ENCODE measurements around the gene DHPS.

The DHPS gene

GRCh38 chr19:12642506-12642905 lies 39.2 kb downstream of the DHPS start:
- ChIA-PET POLR2A (no interaction called here), CTCF (no interaction called here)
- no peak for TF ChIP-seq SP1 (IDR thresholded peaks at IDR 0.05)
- TF ChIP-seq BHLHE40 (IDR thresholded peaks at IDR 0.05; ENCODE audit: borderline replicate concordance) = no peak
- no peak for TF ChIP-seq CTBP1 (IDR thresholded peaks at IDR 0.05; ENCODE audit: borderline replicate concordance)
- no peak for TF ChIP-seq FOXA1 (IDR thresholded peaks at IDR 0.05)
- TF ChIP-seq SUZ12 (IDR thresholded peaks at IDR 0.05) = no peak
- no peak for TF ChIP-seq TARDBP (IDR thresholded peaks at IDR 0.05)
- TF ChIP-seq ARNT (IDR thresholded peaks at IDR 0.05) = no peak
- TF ChIP-seq ZNF384 (IDR thresholded peaks at IDR 0.05) = no peak
- no peak for TF ChIP-seq L3MBTL2 (conservative IDR thresholded peaks at IDR 0.05)
- TF ChIP-seq ELF4 (IDR thresholded peaks at IDR 0.05) = no peak
- TF ChIP-seq FOXK2 (IDR thresholded peaks at IDR 0.05) = no peak
- no peak for DNase-seq (ENCODE audit: extremely low spot score)

GRCh38 chr19:12641456-12641855 lies 40.2 kb downstream of the DHPS start:
- DNase-seq (ENCODE audit: extremely low spot score) = no peak
- POLR2A ChIA-PET = no interaction called here
- CTCF ChIA-PET = no interaction called here
- no peak for TF ChIP-seq BHLHE40 (IDR thresholded peaks at IDR 0.05; ENCODE audit: borderline replicate concordance)
- TF ChIP-seq L3MBTL2 (conservative IDR thresholded peaks at IDR 0.05) = no peak
- no peak for TF ChIP-seq HDGF (IDR thresholded peaks at IDR 0.05; ENCODE audit: borderline replicate concordance)
- no peak for TF ChIP-seq SUZ12 (IDR thresholded peaks at IDR 0.05)
- no peak for TF ChIP-seq NFRKB (IDR thresholded peaks at IDR 0.05)
- no peak for TF ChIP-seq FOXM1 (IDR thresholded peaks at IDR 0.05; ENCODE audit: borderline replicate concordance)
- no peak for TF ChIP-seq ARNT (IDR thresholded peaks at IDR 0.05)
- TF ChIP-seq TARDBP (IDR thresholded peaks at IDR 0.05) = no peak
- no peak for TF ChIP-seq ELF4 (IDR thresholded peaks at IDR 0.05)
- no peak for TF ChIP-seq FOXK2 (IDR thresholded peaks at IDR 0.05)
- TF ChIP-seq FOXA1 (IDR thresholded peaks at IDR 0.05) = no peak
- no peak for TF ChIP-seq ZNF384 (IDR thresholded peaks at IDR 0.05)
- TF ChIP-seq SP1 (IDR thresholded peaks at IDR 0.05) = no peak
- no peak for TF ChIP-seq LEF1 (IDR thresholded peaks at IDR 0.05; ENCODE audit: borderline replicate concordance)
- TF ChIP-seq PKNOX1 (IDR thresholded peaks at IDR 0.05) = no peak
- TF ChIP-seq CTBP1 (IDR thresholded peaks at IDR 0.05; ENCODE audit: borderline replicate concordance) = no peak

GRCh38 chr19:12639901-12640613 lies 41.6 kb downstream of the DHPS start:
- no peak for TF ChIP-seq HDGF (IDR thresholded peaks at IDR 0.05; ENCODE audit: borderline replicate concordance)
- no peak for TF ChIP-seq CTBP1 (IDR thresholded peaks at IDR 0.05; ENCODE audit: borderline replicate concordance)
- no peak for TF ChIP-seq ZNF384 (IDR thresholded peaks at IDR 0.05)
- TF ChIP-seq L3MBTL2 (conservative IDR thresholded peaks at IDR 0.05) = no peak
- TF ChIP-seq ARNT (IDR thresholded peaks at IDR 0.05) = no peak
- ChIA-PET CTCF (interaction anchor here (0.6 kb wide), 1 partner anchor 120 kb away, joined by 6 read pairs; no protein-coding TSS in a partner anchor), POLR2A (no interaction called here)
- peak; percentile 75 for DNase-seq (ENCODE audit: extremely low spot score)

- DNase-seq (ENCODE audit: extremely low spot score) = no peak
- POLR2A ChIA-PET = no interaction called here
- no peak for TF ChIP-seq L3MBTL2 (conservative IDR thresholded peaks at IDR 0.05)
- TF ChIP-seq ZNF384 (IDR thresholded peaks at IDR 0.05) = no peak
- TF ChIP-seq SP1 (IDR thresholded peaks at IDR 0.05) = no peak
- no peak for TF ChIP-seq BHLHE40 (IDR thresholded peaks at IDR 0.05; ENCODE audit: borderline replicate concordance)
- CTCF ChIA-PET = no interaction called here
Measured at GRCh38 chr19:12638611-12639182, 43.0 kb downstream of the DHPS start.

GRCh38 chr19:12636631-12637030 lies 45.0 kb downstream of the DHPS start:
- ChIA-PET POLR2A (no interaction called here), CTCF (no interaction called here)
- TF ChIP-seq TARDBP (IDR thresholded peaks at IDR 0.05) (no peak), ELF4 (IDR thresholded peaks at IDR 0.05) (no peak), LEF1 (IDR thresholded peaks at IDR 0.05; ENCODE audit: borderline replicate concordance) (no peak), CTBP1 (IDR thresholded peaks at IDR 0.05; ENCODE audit: borderline replicate concordance) (no peak)
- no peak for DNase-seq (ENCODE audit: extremely low spot score)

GRCh38 chr19:12629215-12629614 lies 52.5 kb downstream of the DHPS start:
- no peak for TF ChIP-seq PKNOX1 (IDR thresholded peaks at IDR 0.05)
- no peak for TF ChIP-seq ARNT (IDR thresholded peaks at IDR 0.05)
- no peak for TF ChIP-seq L3MBTL2 (conservative IDR thresholded peaks at IDR 0.05)
- no peak for TF ChIP-seq TARDBP (IDR thresholded peaks at IDR 0.05)
- no peak for TF ChIP-seq ZNF384 (IDR thresholded peaks at IDR 0.05)
- no peak for TF ChIP-seq HDGF (IDR thresholded peaks at IDR 0.05; ENCODE audit: borderline replicate concordance)
- TF ChIP-seq FOXM1 (IDR thresholded peaks at IDR 0.05; ENCODE audit: borderline replicate concordance) = no peak
- TF ChIP-seq BHLHE40 (IDR thresholded peaks at IDR 0.05; ENCODE audit: borderline replicate concordance) = no peak
- no peak for TF ChIP-seq SUZ12 (IDR thresholded peaks at IDR 0.05)
- no peak for TF ChIP-seq SP1 (IDR thresholded peaks at IDR 0.05)
- ChIA-PET CTCF (no interaction called here), POLR2A (no interaction called here)
- no peak for DNase-seq (ENCODE audit: extremely low spot score)
